NT2/D1 (cell line): ENCODE results near the gene SMCP.

Source experiments
- DNase-seq: peaks from one replicate; pipeline ENCODE4 v3.0.0-alpha.2; 2011; ENCODE audit warnings: low read depth, low spot score
- H3K27me3 ChIP-seq: 2 replicates; pipeline ENCODE4 v1.6.0; 2011; ENCODE audit warnings: mild to moderate bottlenecking; ENCODE audit not compliant: insufficient read length, insufficient read depth
- H3K36me3 ChIP-seq: 2 replicates; pipeline ENCODE4 v1.6.1; 2011; ENCODE audit warnings: mild to moderate bottlenecking, low read length, mixed read lengths; ENCODE audit not compliant: insufficient read depth, insufficient read length
- H3K4me1 ChIP-seq: 2 replicates; pipeline ENCODE4 v1.5.1; 2011; ENCODE audit not compliant: insufficient read depth, insufficient read length
- H3K4me3 ChIP-seq: 2 replicates; pipeline ENCODE4 v1.5.1; 2011; ENCODE audit warnings: low read depth; ENCODE audit not compliant: insufficient read length
- H3K9ac ChIP-seq: 2 replicates; pipeline ENCODE4 v1.6.0; 2011; ENCODE audit warnings: low read depth; ENCODE audit not compliant: insufficient read length
- H3K9me3 ChIP-seq: 2 replicates; pipeline ENCODE4 v1.5.1; 2011; ENCODE audit warnings: mild to moderate bottlenecking, low read length; ENCODE audit not compliant: insufficient read depth
- SUZ12 ChIP-seq: IDR thresholded peaks from 2 replicates; pipeline ENCODE4 v1.6.1; 2011; ENCODE audit not compliant: insufficient read length, insufficient read depth; ENCODE audit errors: extremely low read depth
- YY1 ChIP-seq: IDR thresholded peaks from 2 replicates; pipeline ENCODE4 v1.6.1; 2011; ENCODE audit not compliant: insufficient read length, insufficient read depth
- ZNF274 ChIP-seq: IDR thresholded peaks from 2 replicates; pipeline ENCODE4 v1.6.1; 2011; ENCODE audit warnings: mild to moderate bottlenecking, low read depth, low read length

The SMCP gene

GRCh38 chr1:152879559-152880198, 1.6 kb downstream of the SMCP start:
- H3K27me3 ChIP-seq = no peaks in the 10 kb centered on the region

DNA sequence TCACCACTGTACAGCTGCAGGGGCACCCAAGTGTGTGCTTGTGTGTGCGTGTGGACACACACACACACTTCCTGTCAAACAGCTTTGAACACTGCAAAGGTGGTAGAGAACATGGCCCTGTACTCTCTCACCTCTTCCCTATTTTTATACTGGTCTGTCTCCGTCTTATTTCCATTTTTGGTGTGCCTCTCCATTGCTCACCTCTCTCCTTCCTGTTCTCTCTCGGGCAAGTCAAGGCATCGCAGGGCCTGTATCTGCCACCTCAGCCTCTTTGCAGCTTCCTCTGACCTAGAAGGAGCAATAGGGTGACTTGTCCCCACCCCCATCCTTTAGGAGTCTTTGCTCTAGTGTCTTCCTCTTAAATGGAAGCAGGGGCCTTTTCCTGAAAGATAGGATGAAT, 2.2 kb downstream of the SMCP start:
- Histone ChIP-seq H3K4me1 (no peaks in the 10 kb centered on the region), H3K4me3 (no peak overlapping the region), H3K36me3 (no peaks in the 10 kb centered on the region), H3K27me3 (no peaks in the 10 kb centered on the region), H3K9ac (no peak overlapping the region), H3K9me3 (no peaks in the 10 kb centered on the region)
- TF ChIP-seq YY1 (no peak), SUZ12 (no peak), ZNF274 (no peak)
- DNase-seq = no peak

More at GRCh38 chr1:152879559-152880198, 1.6 kb downstream of the SMCP start:
- no peaks in the 10 kb centered on the region for H3K9me3 ChIP-seq
- TF ChIP-seq SUZ12 (no peak), ZNF274 (no peak), YY1 (no peak)
- H3K4me3 ChIP-seq = no peak overlapping the region
- H3K36me3 ChIP-seq = no peaks in the 10 kb centered on the region
- DNase-seq = no peak
- H3K9ac ChIP-seq = no peak overlapping the region
- H3K4me1 ChIP-seq = no peaks in the 10 kb centered on the region

DNA sequence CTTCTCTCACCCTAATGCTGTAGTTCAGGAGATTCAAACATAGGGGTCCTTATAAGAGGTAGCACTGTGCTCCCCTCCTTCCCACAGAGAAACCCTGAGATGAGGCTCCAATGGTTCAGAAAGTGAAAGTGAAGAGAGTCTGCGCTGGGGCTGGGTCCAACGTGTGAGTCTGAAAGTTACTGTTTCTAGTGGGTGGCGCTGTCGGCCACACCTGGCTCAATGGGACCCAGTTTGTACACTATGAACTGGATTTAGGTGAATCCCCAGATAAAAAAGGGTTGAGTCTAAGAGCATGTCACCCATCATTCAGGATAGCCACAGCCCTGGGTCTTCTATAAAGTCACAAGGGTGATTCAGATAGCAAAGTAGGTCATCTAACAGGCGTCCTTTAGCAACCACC, 2.8 kb downstream of the SMCP start:
- no peak for DNase-seq
- no peaks in the 10 kb centered on the region for H3K9me3 ChIP-seq
- H3K9ac ChIP-seq = no peak overlapping the region
- TF ChIP-seq YY1 = no peak
- no peak for TF ChIP-seq ZNF274
- TF ChIP-seq SUZ12 = no peak
- H3K36me3 ChIP-seq = no peaks in the 10 kb centered on the region
- no peaks in the 10 kb centered on the region for H3K4me1 ChIP-seq
- no peak overlapping the region for H3K4me3 ChIP-seq
- H3K27me3 ChIP-seq = no peaks in the 10 kb centered on the region

DNA sequence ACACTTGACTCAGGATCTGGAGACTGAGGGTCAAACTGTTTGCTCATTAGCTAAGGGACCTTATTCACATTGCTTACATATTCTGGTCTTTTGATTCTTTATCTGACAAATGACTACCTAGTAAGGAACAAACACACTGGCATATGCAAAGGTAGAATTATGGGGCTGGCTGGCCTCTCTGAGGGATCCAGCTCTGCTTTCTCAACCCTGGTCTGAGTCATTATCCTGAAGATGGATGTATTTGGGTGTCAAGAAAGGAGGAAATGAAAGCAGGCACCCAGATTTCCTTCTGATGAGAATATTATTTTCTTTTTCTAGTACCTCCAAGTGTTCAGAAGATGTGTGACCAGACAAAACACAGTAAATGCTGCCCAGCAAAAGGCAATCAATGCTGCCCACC, 6.0 kb downstream of the SMCP start:
- H3K4me3 ChIP-seq = no peak overlapping the region
- DNase-seq = no peak
- H3K4me1 ChIP-seq = no peaks in the 10 kb centered on the region
- H3K27me3 ChIP-seq = no peaks in the 10 kb centered on the region
- no peak for TF ChIP-seq YY1
- TF ChIP-seq SUZ12 = no peak
- no peak for TF ChIP-seq ZNF274
- H3K9me3 ChIP-seq = no peaks in the 10 kb centered on the region
- no peak overlapping the region for H3K9ac ChIP-seq
- no peaks in the 10 kb centered on the region for H3K36me3 ChIP-seq

GRCh38 chr1:152884506-152884905, 6.4 kb downstream of the SMCP start:
- Histone ChIP-seq H3K9ac (no peak overlapping the region), H3K36me3 (no peaks in the 10 kb centered on the region), H3K4me1 (no peaks in the 10 kb centered on the region), H3K9me3 (no peaks in the 10 kb centered on the region), H3K4me3 (no peak overlapping the region), H3K27me3 (no peaks in the 10 kb centered on the region)
- no peak for DNase-seq
- TF ChIP-seq YY1 = no peak
- no peak for TF ChIP-seq SUZ12

DNA sequence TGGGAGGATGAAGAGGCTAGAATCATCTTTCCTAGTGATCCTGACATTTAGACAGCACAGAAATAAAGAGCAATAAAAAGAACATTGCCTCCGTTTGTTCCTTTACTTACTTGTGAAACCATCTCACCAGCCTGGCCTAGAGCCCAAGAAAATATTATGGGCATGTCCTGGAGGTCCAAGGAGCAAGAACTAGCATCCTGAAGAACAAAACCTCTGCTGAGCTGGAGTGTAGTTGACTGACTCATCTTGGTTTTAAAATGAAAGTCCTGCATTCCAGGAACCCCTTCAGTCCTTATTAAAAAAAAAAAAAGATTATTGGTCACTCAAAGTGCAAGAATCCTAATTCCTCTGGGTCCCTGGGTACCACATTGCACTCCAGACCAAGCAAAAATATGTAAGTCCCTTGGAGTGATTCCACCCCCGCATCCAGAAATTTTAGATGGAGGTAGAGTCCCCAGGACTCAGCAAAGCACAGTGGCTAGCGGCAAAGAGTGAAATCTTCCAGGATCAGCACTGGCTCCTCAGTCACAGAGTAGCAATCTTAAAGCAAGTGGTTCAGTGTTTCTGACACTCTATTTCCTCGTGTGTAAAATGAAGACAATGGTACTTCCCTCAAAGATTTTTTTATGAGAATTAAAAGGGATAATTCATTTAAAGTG, 7.0 kb downstream of the SMCP start:
- Histone ChIP-seq H3K36me3 (no peaks in the 10 kb centered on the region), H3K27me3 (no peaks in the 10 kb centered on the region), H3K4me3 (no peak overlapping the region), H3K4me1 (no peaks in the 10 kb centered on the region), H3K9me3 (no peaks in the 10 kb centered on the region), H3K9ac (no peak overlapping the region)
- TF ChIP-seq YY1 (no peak), ZNF274 (no peak), SUZ12 (no peak)
- DNase-seq = no peak

DNA sequence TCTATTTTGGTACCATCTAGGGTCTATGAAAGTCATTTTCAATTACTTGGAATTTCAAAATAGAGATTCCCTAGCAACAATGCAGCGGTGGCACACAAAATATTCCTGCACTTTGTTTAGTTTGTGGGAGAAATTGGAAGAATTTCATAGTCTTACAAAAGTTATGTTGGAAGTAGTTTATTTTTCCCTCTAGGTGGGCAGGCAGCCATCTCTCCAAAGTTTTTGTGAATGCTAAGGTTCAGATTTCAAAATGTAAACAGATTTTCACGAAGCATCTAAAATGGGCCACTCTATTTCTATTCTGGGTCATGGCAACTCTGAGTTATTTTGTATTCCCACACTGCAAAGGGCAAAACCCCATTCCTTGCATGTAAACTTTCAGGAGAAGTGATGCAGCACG, 8.0 kb downstream of the SMCP start:
- Histone ChIP-seq H3K9me3 (no peaks in the 10 kb centered on the region), H3K36me3 (no peaks in the 10 kb centered on the region), H3K4me1 (no peaks in the 10 kb centered on the region), H3K27me3 (no peaks in the 10 kb centered on the region), H3K4me3 (no peak overlapping the region), H3K9ac (no peak overlapping the region)
- DNase-seq = no peak
- TF ChIP-seq YY1 (no peak), ZNF274 (no peak), SUZ12 (no peak)
